Neural crest cell (in vitro differentiated cells): ENCODE results near the gene RASEF. TPM values are rescaled to one million over a fixed set of nuclear protein-coding genes. Genes with fewer than 3 reads are reported as not detected.

Experiments
- DNase-seq: peaks from one replicate; pipeline ENCODE4 v3.0.0; 2021; ENCODE audit warnings: low read depth, mixed read lengths, low spot score
- H3K27ac Mint-ChIP-seq: one replicate; pipeline ENCODE4 v1.8.0; 2021; ENCODE audit warnings: mild to moderate bottlenecking, mixed read lengths; ENCODE audit not compliant: unreplicated experiment
- H3K27me3 Mint-ChIP-seq: 2 replicates; pipeline ENCODE4 v1.8.0; 2021; ENCODE audit warnings: low read depth, mild to moderate bottlenecking, mixed read lengths
- H3K36me3 Mint-ChIP-seq: 2 replicates; pipeline ENCODE4 v1.8.0; 2021; ENCODE audit warnings: low read depth, mild to moderate bottlenecking, mixed read lengths
- H3K4me1 Mint-ChIP-seq: 2 replicates; pipeline ENCODE4 v1.8.0; 2021; ENCODE audit warnings: mixed read lengths
- H3K4me3 Mint-ChIP-seq: one replicate; pipeline ENCODE4 v1.8.0; 2021; ENCODE audit warnings: mild to moderate bottlenecking, mixed read lengths
- H3K9me3 Mint-ChIP-seq: 2 replicates; pipeline ENCODE4 v1.8.0; 2021; ENCODE audit warnings: mixed read lengths
- total RNA-seq: library from RNA; stranded (reverse); gene quantifications from 2 replicates; pipeline ENCODE4 v1.2.1, GENCODE V29; 2021
- TF ChIP-seq, protein P1 (sequence below): fragments of 200-600 bp; sonication (generic); conservative IDR thresholded peaks from 2 replicates; pipeline ENCODE4 v1.5.0; 2021; ENCODE audit warnings: antibody characterized with exemption, mild to moderate bottlenecking

RASEF gene
- total RNA-seq, 1 donor from 2014 or later, result 0.16 TPM

DNA sequence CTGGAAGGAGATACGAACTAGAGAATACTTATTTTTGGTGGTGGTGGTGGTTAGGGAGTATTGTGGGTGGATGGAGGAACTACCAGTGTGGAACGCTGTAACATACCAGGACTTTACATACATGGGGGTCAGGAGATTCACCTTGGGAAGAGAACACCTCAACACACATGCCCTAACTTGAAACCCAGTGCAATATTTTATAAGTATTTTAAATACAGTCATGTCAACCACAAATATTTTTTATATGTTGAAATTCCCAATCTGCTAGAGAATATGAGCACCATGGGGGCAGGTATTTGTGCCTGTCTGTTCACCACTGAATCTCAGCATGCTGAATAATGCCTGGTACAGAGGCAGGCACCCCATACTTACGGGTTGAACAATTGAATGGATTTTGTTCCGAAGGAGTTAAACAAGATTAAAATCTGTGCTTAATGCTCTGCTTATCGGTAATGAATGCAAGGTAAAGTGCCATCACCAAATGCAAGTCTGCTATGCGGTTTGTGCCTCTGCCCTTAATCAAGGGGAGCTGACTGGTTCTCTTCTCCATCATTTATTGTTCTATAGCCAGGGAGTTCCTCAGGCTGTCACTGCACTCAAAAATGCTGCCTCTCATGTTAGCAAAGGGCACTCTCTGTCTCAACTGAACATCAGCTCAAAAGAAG, 65.3 kb downstream of the RASEF start:
- no peak overlapping the region for H3K4me3 Mint-ChIP-seq
- H3K9me3 Mint-ChIP-seq, result no peaks in the 10 kb centered on the region
- no peak for DNase-seq
- no peaks in the 10 kb centered on the region for H3K36me3 Mint-ChIP-seq
- H3K4me1 Mint-ChIP-seq, result peaks cover 3% of the 10 kb centered on the region
- H3K27ac Mint-ChIP-seq, result no peak overlapping the region
- no peaks in the 10 kb centered on the region for H3K27me3 Mint-ChIP-seq
- TF ChIP-seq, protein P1, sequence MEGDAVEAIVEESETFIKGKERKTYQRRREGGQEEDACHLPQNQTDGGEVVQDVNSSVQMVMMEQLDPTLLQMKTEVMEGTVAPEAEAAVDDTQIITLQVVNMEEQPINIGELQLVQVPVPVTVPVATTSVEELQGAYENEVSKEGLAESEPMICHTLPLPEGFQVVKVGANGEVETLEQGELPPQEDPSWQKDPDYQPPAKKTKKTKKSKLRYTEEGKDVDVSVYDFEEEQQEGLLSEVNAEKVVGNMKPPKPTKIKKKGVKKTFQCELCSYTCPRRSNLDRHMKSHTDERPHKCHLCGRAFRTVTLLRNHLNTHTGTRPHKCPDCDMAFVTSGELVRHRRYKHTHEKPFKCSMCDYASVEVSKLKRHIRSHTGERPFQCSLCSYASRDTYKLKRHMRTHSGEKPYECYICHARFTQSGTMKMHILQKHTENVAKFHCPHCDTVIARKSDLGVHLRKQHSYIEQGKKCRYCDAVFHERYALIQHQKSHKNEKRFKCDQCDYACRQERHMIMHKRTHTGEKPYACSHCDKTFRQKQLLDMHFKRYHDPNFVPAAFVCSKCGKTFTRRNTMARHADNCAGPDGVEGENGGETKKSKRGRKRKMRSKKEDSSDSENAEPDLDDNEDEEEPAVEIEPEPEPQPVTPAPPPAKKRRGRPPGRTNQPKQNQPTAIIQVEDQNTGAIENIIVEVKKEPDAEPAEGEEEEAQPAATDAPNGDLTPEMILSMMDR, result no peak

DNA sequence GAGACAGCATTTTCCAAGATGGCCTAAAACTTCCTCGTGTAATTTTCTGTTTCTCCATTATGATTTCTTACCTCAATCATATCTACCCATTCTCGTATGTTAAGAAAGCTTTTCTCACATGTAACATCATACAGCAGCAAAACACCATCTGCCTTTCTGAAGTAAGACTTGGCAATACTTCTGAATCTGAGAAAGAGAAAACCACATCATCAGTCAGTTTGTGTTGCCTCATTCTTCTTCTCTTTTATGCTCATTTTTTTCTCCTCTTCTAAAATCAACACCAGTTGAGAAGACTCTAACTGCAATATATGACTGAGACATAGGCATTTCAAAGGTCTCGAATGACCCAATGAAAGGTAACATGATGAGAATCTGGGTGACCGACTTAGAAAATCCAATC, 66.0 kb downstream of the RASEF start:
- no peaks in the 10 kb centered on the region for H3K9me3 Mint-ChIP-seq
- DNase-seq, result no peak
- peaks cover 6% of the 10 kb centered on the region for H3K4me1 Mint-ChIP-seq
- no peak overlapping the region for H3K27ac Mint-ChIP-seq
- H3K4me3 Mint-ChIP-seq, result no peak overlapping the region
- no peaks in the 10 kb centered on the region for H3K36me3 Mint-ChIP-seq
- TF ChIP-seq, protein P1, result no peak
- no peaks in the 10 kb centered on the region for H3K27me3 Mint-ChIP-seq

DNA sequence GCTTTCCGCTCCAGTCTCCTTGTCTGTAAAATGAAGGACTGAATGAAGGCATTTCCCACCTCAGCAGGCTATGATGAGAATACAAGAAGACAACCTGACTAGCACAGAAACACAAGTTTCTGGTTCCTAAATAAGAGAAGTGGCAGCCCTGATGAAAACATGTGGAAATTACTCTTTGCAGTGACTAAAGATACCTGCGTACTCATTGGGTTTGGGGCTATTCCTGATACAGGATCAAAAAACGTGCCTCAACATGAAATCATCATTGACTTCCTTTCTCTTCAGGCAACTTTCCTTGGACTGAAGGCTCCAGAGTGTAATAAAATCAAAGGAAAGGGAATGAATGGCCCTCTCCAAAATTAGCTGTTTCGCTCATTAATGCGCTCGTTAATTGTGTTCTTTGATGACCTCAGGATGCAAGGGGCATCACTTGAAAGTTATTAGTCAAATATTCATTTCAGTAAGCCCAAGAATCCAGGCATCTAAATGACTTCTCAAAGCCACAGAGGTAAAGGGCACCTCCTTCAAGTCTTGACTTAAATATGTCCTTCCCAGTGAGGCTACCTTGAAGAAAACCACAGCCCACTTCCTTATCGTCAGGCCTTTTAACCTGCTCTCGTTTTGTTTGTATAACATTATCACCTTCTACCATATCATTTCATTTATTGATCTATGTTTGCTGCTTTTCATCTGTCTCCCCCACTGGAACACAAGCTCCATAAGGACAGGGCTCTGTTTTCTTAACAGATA, 68.9 kb downstream of the RASEF start:
- TF ChIP-seq, protein P1, result no peak
- DNase-seq, result no peak
- Mint-ChIP-seq H3K4me3 (no peak overlapping the region), H3K36me3 (no peaks in the 10 kb centered on the region), H3K9me3 (no peaks in the 10 kb centered on the region), H3K27me3 (no peaks in the 10 kb centered on the region), H3K4me1 (peaks cover 17% of the 10 kb centered on the region), H3K27ac (no peak overlapping the region)

DNA sequence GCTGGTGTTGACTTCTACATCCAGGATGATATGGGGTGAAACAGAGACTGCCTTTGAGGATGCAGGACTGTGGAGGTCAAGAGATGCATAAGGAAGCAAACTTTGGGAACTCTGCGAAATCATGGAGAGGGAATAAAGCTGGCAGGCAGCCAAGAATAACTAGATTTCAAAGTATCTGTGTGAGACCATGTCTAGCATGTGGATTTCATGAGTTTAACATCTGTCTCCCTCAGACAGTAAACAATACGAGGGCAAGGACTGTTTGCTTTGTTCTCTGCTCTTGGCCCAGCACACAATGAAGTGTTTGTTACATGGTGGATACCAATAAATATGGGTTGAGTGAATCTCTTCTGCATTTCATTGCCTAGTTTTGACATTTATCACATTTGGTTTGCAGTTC, 71.3 kb downstream of the RASEF start:
- TF ChIP-seq, protein P1, result no peak
- DNase-seq, result no peak
- H3K4me1 Mint-ChIP-seq, result peaks cover 17% of the 10 kb centered on the region
- H3K4me3 Mint-ChIP-seq, result no peak overlapping the region
- H3K36me3 Mint-ChIP-seq, result no peaks in the 10 kb centered on the region
- H3K9me3 Mint-ChIP-seq, result no peaks in the 10 kb centered on the region
- H3K27ac Mint-ChIP-seq, result peak overlapping the region; percentile 60
- no peaks in the 10 kb centered on the region for H3K27me3 Mint-ChIP-seq

DNA sequence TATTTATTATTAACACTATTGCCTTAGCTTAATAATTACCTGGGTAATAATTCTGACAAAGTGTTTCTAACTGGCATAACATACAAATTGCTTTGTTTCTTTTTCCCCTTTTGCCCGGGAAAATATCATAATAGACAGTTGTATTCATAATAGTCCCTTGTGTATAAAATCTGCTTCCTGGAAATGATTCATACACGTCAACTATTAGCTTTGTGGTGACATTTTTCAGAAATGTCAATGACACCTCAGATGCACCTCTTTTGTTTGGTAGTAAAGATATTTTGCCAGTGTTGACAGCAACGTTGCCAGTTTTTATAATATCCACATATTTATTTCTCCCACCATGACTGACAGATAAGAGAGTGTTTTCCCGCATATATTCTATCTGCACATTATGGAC, 73.0 kb downstream of the RASEF start:
- Mint-ChIP-seq H3K27ac (no peak overlapping the region), H3K36me3 (no peaks in the 10 kb centered on the region), H3K4me1 (peaks cover 17% of the 10 kb centered on the region), H3K27me3 (no peaks in the 10 kb centered on the region), H3K4me3 (no peak overlapping the region), H3K9me3 (no peaks in the 10 kb centered on the region)
- no peak for DNase-seq
- TF ChIP-seq, protein P1, result no peak
